GM23248 (cell line): Measurements from ENCODE around the gene SLC9A6.

ENCODE experiments used
- EZH2 ChIP-seq: fragments of 200-600 bp; sonication (generic); IDR thresholded peaks from 2 replicates; pipeline ENCODE4 v1.6.1; 2018; ENCODE audit warnings: antibody characterized with exemption, mild to moderate bottlenecking; ENCODE audit not compliant: insufficient read depth, poor library complexity, severe bottlenecking
- EZH2phosphoT487 ChIP-seq: fragments of 200-600 bp; sonication (generic); IDR thresholded peaks from 2 replicates; pipeline ENCODE4 v1.6.1; 2018; ENCODE audit warnings: antibody characterized with exemption, moderate library complexity, mild to moderate bottlenecking, low read depth; ENCODE audit not compliant: insufficient read depth

- TF ChIP-seq EZH2 (no peak), EZH2phosphoT487 (no peak)
These were observed 29.8 kb downstream of the SLC9A6 start for GRCh38 chrX:136015016-136015415.
